PC-9 (cell line): ENCODE measurements around the gene STK24. TPM values are rescaled to one million over a fixed set of nuclear protein-coding genes. Genes with fewer than 3 reads are reported as not detected.

ENCODE experiments used
- BruUV-seq: library from RNA; stranded (reverse); fragments of 400-500 nt; replicated peaks from 2 replicates; lab custom pipeline; 2021; lab: Mats Ljungman, UMichigan
- CTCF ChIA-PET: fragments of 300-600 bp; sonication (Branson Sonifier 250); formaldehyde crosslinking; loops from one replicate; lab custom pipeline; 2022; ENCODE audit warnings: antibody characterized with exemption; lab: Charles Lee
- POLR2A ChIA-PET: fragments of 300-600 bp; sonication (Branson Sonifier 250); formaldehyde crosslinking; loops from one replicate; lab custom pipeline; 2022; ENCODE audit warnings: antibody characterized with exemption; ENCODE audit not compliant: unreplicated experiment; lab: Charles Lee
- DNase-seq, 2 experiments: peaks; one replicate each; pipeline versions ENCODE4 v3.0.0 to v3.0.0-alpha.2; 2015 to 2022; ENCODE audit warnings: mixed read lengths in 1 of 2
- H2AFZ ChIP-seq: fragments of 200-600 bp; sonication (generic); 2 replicates; pipeline ENCODE4 v1.8.1; 2017; ENCODE audit warnings: antibody characterized with exemption
- H3F3A ChIP-seq: fragments of 200-600 bp; sonication (generic); 2 replicates; pipeline ENCODE4 v1.8.1; 2017; ENCODE audit warnings: antibody characterized with exemption, mild to moderate bottlenecking, low read depth; ENCODE audit not compliant: insufficient read depth
- H3K27ac ChIP-seq: fragments of 200-600 bp; sonication (generic); 2 replicates; pipeline ENCODE4 v1.6.1; 2016; ENCODE audit warnings: mixed run types
- H3K27me3 ChIP-seq: fragments of 200-600 bp; sonication (generic); 2 replicates; pipeline ENCODE4 v1.6.1; 2016; ENCODE audit warnings: low read depth, mixed run types; ENCODE audit not compliant: insufficient read depth
- H3K36me3 ChIP-seq: fragments of 200-600 bp; sonication (generic); 2 replicates; pipeline ENCODE4 v1.6.1; 2016; ENCODE audit warnings: low read depth, mixed run types
- H3K4me1 ChIP-seq: fragments of 200-600 bp; sonication (generic); replicated peaks from 2 replicates; pipeline ENCODE4 v1.6.1; 2016; ENCODE audit warnings: mixed run types; ENCODE audit not compliant: insufficient read depth
- H3K4me2 ChIP-seq: fragments of 200-600 bp; sonication (generic); 2 replicates; pipeline ENCODE4 v1.6.1; 2017; ENCODE audit warnings: mixed run types
- H3K4me3 ChIP-seq: fragments of 200-600 bp; sonication (generic); 2 replicates; pipeline ENCODE4 v1.6.1; 2016; ENCODE audit warnings: mixed run types
- H3K79me2 ChIP-seq: fragments of 200-600 bp; sonication (generic); 2 replicates; pipeline ENCODE4 v1.6.1; 2017; ENCODE audit warnings: low read depth, mixed run types
- H3K9me2 ChIP-seq: fragments of 200-600 bp; sonication (generic); 2 replicates; pipeline ENCODE4 v1.8.1; 2017; ENCODE audit warnings: mild to moderate bottlenecking; ENCODE audit not compliant: insufficient read depth
- H3K9me3 ChIP-seq: fragments of 200-600 bp; sonication (generic); 2 replicates; pipeline ENCODE4 v1.8.1; 2016; ENCODE audit warnings: low read depth; ENCODE audit not compliant: insufficient read depth
- H4K20me1 ChIP-seq: fragments of 200-600 bp; sonication (generic); 2 replicates; pipeline ENCODE4 v1.8.1; 2017; ENCODE audit not compliant: insufficient read depth
- EZH2 ChIP-seq: fragments of 200-600 bp; sonication (generic); IDR thresholded peaks from 2 replicates; pipeline ENCODE4 v1.8.0; 2017; ENCODE audit warnings: antibody characterized with exemption, low read depth
- intact Hi-C: fragments of 100-400 bp; cut with micrococcal nuclease; formaldehyde crosslinking; loops from one replicate; pipeline ENCODE4 v1.10.0; 2022; ENCODE audit not compliant: unreplicated experiment
- total RNA-seq: library from RNA; stranded (reverse); gene quantifications from 2 replicates; pipeline ENCODE4 v1.2.3, GENCODE V29; 2021
- TF ChIP-seq, protein P1 (sequence below): fragments of 200-600 bp; sonication (generic); conservative IDR thresholded peaks from 2 replicates; pipeline ENCODE4 v1.6.1; 2017; ENCODE audit warnings: mixed run types, antibody characterized with exemption, mild to moderate bottlenecking, moderate library complexity

Gene STK24
- total RNA-seq, 1 experiment from 2014 or later: 134 TPM

DNA sequence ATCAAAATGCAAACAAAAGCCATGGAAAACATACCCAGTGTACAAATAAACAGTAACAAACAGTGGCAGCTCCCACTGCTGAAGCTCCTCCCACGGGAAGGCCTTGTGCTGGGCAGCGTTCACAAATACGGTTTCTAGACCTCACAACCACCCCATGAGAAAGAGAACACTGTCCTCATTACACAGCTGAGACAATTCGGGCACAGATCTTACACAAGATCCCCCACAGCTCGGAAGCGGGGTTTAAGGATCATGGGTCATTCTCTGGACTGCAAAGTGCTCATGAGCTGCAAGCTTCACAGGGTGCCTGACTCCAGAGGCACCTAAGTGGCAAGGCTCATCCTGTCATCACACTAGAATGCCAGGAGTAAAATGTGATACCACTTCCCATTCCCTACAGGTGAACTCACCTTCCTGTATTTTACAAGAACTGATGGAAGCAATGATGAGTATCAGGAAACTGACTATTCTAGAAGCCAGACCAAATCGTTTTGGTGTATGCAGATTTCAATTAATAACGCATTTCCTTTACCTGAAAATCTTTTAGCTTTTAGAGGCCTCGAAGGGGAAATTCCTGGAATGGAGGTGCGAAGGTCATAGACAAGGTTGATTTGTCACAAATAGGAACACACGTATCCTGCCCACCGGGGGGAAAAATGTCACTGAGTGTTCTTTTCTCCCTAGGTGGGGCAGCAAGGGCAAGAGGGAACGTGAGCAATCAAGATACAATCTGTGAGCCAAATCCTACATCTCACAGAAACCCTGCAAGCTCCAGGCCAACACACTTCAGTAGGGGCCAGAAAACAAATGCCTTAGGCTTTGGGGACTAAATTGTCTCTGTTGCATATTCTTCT, 41.2 kb downstream of the STK24 start:
- peaks cover 8% of the 10 kb centered on the region; the same call in 1 of the 2 replicates for H3K36me3 ChIP-seq

DNA sequence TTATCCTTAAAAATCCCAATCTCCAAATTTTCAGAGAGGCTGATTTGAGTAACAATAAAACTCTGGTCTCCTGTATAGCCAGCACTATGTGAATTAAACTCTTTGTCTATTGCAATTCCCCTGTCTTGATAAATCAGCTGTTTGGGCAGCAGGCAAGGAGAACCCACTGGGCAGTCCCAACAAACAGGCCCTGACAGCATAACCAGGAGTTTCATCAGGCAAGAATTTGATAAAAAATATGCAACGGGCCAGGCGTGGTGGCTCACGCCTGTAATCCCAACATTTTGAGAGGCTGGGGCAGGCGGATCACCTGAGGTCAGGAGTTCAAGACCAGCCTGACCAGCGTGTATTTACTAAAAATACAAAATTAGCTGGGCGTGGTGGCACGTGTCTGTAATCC, 42.1 kb downstream of the STK24 start:
- Histone ChIP-seq H3F3A (peaks cover 20% of the 10 kb centered on the region; the same call in 1 of the 2 replicates), H3K4me1 (peaks cover 23% of the 10 kb centered on the region), H3K36me3 (peaks cover 8% of the 10 kb centered on the region; the same call in 1 of the 2 replicates), H3K79me2 (peaks cover 99% of the 10 kb centered on the region), H3K4me2 (0 out of 2 replicates have a peak overlapping the region, but pooled peaks have one; percentile 14), H3K4me3 (no peak overlapping the region), H4K20me1 (peaks cover 91% of the 10 kb centered on the region), H3K9me3 (no peaks in the 10 kb centered on the region), H2AFZ (no peak overlapping the region), H3K9me2 (no peaks in the 10 kb centered on the region), H3K27ac (peak overlapping the region; percentile 11), H3K27me3 (no peaks in the 10 kb centered on the region)
- no peak for TF ChIP-seq EZH2
- TF ChIP-seq, protein P1, sequence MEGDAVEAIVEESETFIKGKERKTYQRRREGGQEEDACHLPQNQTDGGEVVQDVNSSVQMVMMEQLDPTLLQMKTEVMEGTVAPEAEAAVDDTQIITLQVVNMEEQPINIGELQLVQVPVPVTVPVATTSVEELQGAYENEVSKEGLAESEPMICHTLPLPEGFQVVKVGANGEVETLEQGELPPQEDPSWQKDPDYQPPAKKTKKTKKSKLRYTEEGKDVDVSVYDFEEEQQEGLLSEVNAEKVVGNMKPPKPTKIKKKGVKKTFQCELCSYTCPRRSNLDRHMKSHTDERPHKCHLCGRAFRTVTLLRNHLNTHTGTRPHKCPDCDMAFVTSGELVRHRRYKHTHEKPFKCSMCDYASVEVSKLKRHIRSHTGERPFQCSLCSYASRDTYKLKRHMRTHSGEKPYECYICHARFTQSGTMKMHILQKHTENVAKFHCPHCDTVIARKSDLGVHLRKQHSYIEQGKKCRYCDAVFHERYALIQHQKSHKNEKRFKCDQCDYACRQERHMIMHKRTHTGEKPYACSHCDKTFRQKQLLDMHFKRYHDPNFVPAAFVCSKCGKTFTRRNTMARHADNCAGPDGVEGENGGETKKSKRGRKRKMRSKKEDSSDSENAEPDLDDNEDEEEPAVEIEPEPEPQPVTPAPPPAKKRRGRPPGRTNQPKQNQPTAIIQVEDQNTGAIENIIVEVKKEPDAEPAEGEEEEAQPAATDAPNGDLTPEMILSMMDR: no peak
- ChIA-PET CTCF (no interaction called here), POLR2A (no interaction called here)
- no TSS peak for BruUV-seq
- peak in 1 of 2 experiments; percentile 7 for DNase-seq
- intact Hi-C loops: no loop called here

More for the DNA sequence above, 41.2 kb downstream of the STK24 start:
- peak; percentile 5 to 61 for DNase-seq
- H3K4me3 ChIP-seq: no peak overlapping the region
- H3K4me1 ChIP-seq: peaks cover 23% of the 10 kb centered on the region
- peaks cover 91% of the 10 kb centered on the region for H4K20me1 ChIP-seq
- H2AFZ ChIP-seq: no peak overlapping the region
- no TSS peak for BruUV-seq
- peaks cover 20% of the 10 kb centered on the region; the same call in 1 of the 2 replicates for H3F3A ChIP-seq
- ChIA-PET POLR2A (interaction anchor here (0.6 kb wide), 2 partner anchors 87 to 235 kb away, joined by 7 to 12 read pairs; no protein-coding TSS in a partner anchor), CTCF (interaction anchor here (0.5 kb wide), 1 partner anchor 15 kb away, joined by 4 read pairs; no protein-coding TSS in a partner anchor)
- TF ChIP-seq, protein P1: no peak
- no peak for TF ChIP-seq EZH2
- intact Hi-C loops: loop anchor here (1.0 kb wide), 1 partner anchor 118 kb away; no protein-coding TSS in a partner anchor
- no peaks in the 10 kb centered on the region for H3K9me2 ChIP-seq
- H3K27me3 ChIP-seq: no peaks in the 10 kb centered on the region
- peak overlapping the region; percentile 59 for H3K27ac ChIP-seq
- peaks cover 99% of the 10 kb centered on the region for H3K79me2 ChIP-seq
- peak overlapping the region; percentile 22; the same call in 1 of the 2 replicates for H3K4me2 ChIP-seq
- H3K9me3 ChIP-seq: no peaks in the 10 kb centered on the region

DNA sequence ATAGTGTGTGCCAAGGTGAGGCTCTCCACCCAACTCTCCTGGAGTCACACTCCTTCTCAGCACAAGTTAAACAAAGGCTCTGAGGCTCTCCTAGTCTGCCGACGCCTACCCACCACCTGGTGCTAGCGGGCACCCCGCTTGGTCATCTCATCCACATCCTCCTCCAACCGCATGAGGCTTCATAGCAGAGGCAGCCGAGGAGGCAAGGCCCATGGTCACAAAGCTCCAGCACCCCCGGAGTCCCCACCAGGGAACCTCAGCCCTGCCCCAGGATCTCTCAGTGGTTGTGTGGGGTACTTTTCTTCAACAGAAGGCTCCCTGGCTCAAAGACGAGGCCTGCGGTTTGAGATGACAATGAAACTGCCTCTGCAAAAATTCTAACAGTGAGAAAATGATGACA, 43.0 kb downstream of the STK24 start:
- peaks cover 23% of the 10 kb centered on the region for H3K4me1 ChIP-seq
- POLR2A ChIA-PET: no interaction called here
- H3K4me2 ChIP-seq: no peak overlapping the region
- H3K27ac ChIP-seq: no peak overlapping the region
- H3K4me3 ChIP-seq: no peak overlapping the region
- peaks cover 91% of the 10 kb centered on the region for H4K20me1 ChIP-seq
- intact Hi-C loops: no loop called here
- CTCF ChIA-PET: no interaction called here
- H3K9me3 ChIP-seq: no peaks in the 10 kb centered on the region
- BruUV-seq: no TSS peak
- no peak overlapping the region for H2AFZ ChIP-seq
- H3K27me3 ChIP-seq: no peaks in the 10 kb centered on the region
- H3K79me2 ChIP-seq: peaks cover 99% of the 10 kb centered on the region
- DNase-seq: no peak
- no peaks in the 10 kb centered on the region for H3K9me2 ChIP-seq
- TF ChIP-seq, protein P1: no peak
- TF ChIP-seq EZH2: no peak
- H3K36me3 ChIP-seq: peaks cover 5% of the 10 kb centered on the region; the same call in 1 of the 2 replicates
- H3F3A ChIP-seq: peaks cover 20% of the 10 kb centered on the region; the same call in 1 of the 2 replicates
